Loucy (cell line): ENCODE data around the gene FBXO36.

Experiments used
- EZH2phosphoT487 ChIP-seq: fragments of 200-600 bp; IDR thresholded peaks from 2 replicates; pipeline ENCODE4 v1.6.1; 2018; ENCODE audit warnings: antibody characterized with exemption, mild to moderate bottlenecking, moderate library complexity, borderline replicate concordance
- TF ChIP-seq, protein P1 (sequence below): fragments of 200-600 bp; sonication (generic); conservative IDR thresholded peaks from 2 replicates; pipeline ENCODE4 v1.5.1; 2014; ENCODE audit warnings: mild to moderate bottlenecking, antibody characterized with exemption, low read length

DNA sequence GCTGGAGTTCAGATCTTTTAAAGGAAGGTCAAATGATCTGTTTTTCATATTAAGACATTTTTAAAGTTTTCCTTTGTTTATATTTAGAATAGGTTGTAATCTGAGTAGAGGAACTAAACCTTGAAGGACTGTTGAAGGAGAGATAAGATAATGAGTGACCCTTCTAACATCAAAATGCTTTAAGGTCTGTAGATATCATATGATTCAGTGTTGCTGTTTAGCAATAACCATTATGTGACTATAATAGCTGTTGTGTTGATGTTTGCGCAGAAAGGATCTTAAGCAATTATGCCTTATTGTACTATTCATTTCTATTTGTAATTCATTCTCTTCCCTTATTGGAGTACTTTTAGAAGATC lies 86.4 kb downstream of the FBXO36 start:
- TF ChIP-seq, protein P1, sequence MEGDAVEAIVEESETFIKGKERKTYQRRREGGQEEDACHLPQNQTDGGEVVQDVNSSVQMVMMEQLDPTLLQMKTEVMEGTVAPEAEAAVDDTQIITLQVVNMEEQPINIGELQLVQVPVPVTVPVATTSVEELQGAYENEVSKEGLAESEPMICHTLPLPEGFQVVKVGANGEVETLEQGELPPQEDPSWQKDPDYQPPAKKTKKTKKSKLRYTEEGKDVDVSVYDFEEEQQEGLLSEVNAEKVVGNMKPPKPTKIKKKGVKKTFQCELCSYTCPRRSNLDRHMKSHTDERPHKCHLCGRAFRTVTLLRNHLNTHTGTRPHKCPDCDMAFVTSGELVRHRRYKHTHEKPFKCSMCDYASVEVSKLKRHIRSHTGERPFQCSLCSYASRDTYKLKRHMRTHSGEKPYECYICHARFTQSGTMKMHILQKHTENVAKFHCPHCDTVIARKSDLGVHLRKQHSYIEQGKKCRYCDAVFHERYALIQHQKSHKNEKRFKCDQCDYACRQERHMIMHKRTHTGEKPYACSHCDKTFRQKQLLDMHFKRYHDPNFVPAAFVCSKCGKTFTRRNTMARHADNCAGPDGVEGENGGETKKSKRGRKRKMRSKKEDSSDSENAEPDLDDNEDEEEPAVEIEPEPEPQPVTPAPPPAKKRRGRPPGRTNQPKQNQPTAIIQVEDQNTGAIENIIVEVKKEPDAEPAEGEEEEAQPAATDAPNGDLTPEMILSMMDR: no peak
- TF ChIP-seq EZH2phosphoT487: no peak
